Measurements from ENCODE around the gene FSTL5.

DNA sequence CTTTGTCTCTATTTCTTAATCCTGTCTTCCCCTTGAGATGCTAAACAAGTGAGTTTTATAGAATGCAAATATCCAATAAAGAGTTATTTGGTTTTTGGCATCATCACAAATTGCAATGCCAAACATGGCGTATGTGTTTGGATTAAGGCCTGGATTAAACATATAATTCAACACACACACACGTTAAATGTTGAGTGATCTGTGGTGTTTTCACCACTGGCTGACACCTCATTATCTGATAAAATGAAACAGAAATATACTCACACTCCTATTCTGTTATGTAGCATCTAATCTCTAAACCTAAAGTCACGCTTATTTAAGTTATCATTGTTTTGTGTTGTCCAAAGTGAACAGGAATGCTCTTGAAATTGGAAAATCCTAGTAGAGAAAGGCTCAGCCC is 506.2 kb downstream of the FSTL5 start:
- TF ChIP-seq ZNF565 (CRISPR knock-in tag; conservative IDR thresholded peaks at IDR 0.05; ENCODE audit: low read depth) (no peak), ZFP30 (CRISPR knock-in tag; IDR thresholded peaks at IDR 0.05) (no peak), ZC3H10 (CRISPR knock-in tag; IDR thresholded peaks at IDR 0.05) (no peak)

Data from SK-N-SH treated with all-trans-retinoic acid at 6 μM for 48 hours (cell line).